SJSA1 (cell line): ENCODE measurements around the gene UNC5C. TPM values are rescaled to one million over a fixed set of nuclear protein-coding genes. Genes with fewer than 3 reads are reported as not detected.
"Not testable (repeated sequence)": the region's sequence is repeated elsewhere in the genome, so short reads cannot be mapped to it uniquely, and the experiment has no call there.

Experiments used
- DNase-seq, 2 experiments: peaks; one replicate each; pipeline ENCODE4 v3.0.0-alpha.2; 2015 to 2020; ENCODE audit warnings: low spot score in 2 of 2, low read depth in 1 of 2
- H3K27ac ChIP-seq: fragments of 250-450 bp; sonication (Bioruptor Pico); 2 replicates; pipeline ENCODE4 v1.5.1; 2020; ENCODE audit warnings: mild to moderate bottlenecking, moderate library complexity
- H3K27me3 ChIP-seq: fragments of 250-450 bp; sonication (Bioruptor Pico); replicated peaks from 2 replicates; pipeline ENCODE4 v1.5.1; 2020; ENCODE audit warnings: mild to moderate bottlenecking, moderate library complexity
- H3K36me3 ChIP-seq: fragments of 250-450 bp; sonication (Bioruptor Pico); 2 replicates; pipeline ENCODE4 v1.5.1; 2020; ENCODE audit warnings: mild to moderate bottlenecking
- H3K4me1 ChIP-seq: fragments of 250-450 bp; sonication (Bioruptor Pico); replicated peaks from 2 replicates; pipeline ENCODE4 v1.6.1; 2021; ENCODE audit warnings: mild to moderate bottlenecking
- H3K4me3 ChIP-seq: fragments of 250-450 bp; sonication (Bioruptor Pico); 2 replicates; pipeline ENCODE4 v1.5.1; 2020; ENCODE audit warnings: mild to moderate bottlenecking
- H3K9me3 ChIP-seq: fragments of 250-450 bp; sonication (Bioruptor Pico); replicated peaks from 2 replicates; pipeline ENCODE4 v1.5.1; 2020; ENCODE audit warnings: mild to moderate bottlenecking
- total RNA-seq: library from RNA; depleted of rRNA; stranded (reverse); fragments of >200 nt; shearing (Covaris generic); gene quantifications from 2 replicates; pipeline ENCODE4 v1.2.3, GENCODE V29; 2014

UNC5C gene
- total RNA-seq, 1 experiment from 2014 or later = 0.03 TPM

DNA sequence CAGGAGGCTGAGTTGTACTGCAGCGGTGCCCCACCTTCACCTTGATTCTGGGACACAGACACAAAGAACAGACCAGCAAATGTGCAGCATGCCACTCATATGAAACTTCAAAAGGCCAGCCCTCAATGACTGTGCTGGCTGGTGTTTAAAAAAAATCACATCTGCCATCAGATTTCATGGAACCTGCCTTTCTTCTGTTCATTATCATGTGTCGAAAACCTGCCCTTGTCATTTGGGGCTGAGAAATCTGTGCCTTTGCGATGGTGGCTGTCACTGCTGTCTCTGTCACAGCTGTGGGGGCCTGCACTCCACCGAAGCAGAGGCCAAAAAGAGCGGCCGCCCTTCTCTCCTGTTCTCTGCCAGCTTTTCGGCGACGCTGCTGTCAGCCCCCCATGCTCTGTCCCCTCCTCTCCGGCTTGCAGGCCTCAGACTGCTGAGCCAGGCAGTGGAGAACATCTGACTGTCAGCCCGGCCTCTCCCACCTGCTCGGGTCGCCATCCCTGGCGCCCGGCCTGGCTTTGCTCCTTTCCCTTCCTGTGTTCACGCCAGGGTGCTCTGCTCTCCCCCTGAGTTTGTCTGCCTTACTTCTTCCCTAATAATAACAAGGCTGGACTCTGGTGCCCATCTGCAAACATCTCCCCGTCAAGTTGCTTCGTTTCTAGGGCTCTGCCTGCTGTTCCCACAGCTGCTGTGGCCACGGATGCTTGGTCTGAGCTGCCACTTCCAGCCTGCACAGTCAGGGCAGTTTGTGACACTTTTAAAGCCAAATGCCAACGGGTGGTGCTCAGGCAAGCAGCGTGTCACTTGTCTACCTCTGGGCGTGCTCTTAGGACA lies 355.2 kb downstream of the UNC5C start:
- Histone ChIP-seq H3K27ac (no peak overlapping the region), H3K36me3 (no peaks in the 10 kb centered on the region), H3K27me3 (no peaks in the 10 kb centered on the region), H3K9me3 (no peaks in the 10 kb centered on the region), H3K4me1 (no peaks in the 10 kb centered on the region), H3K4me3 (no peak overlapping the region)
- no peak for DNase-seq

DNA sequence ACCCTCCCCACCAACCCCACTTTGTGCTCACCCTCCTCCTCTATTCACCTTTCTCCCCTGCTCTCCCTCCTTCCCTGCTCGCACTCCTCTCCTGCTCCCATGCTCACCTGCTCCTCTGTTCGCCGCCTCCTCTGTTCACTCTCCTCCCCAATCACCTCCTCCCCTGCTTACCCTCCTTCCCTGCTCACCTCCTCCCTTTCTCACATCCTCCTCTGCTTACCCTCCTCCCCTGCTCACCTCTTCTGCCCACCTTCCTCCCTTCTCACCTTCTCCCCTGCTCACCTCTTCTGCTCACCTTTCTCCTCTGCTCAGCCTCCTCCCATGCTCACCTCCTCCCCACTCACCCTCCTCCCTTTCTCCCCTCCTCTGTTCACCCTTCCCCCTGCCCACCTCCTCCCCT lies 357.2 kb downstream of the UNC5C start:
- Histone ChIP-seq H3K36me3 (no peaks in the 10 kb centered on the region), H3K27ac (no peak overlapping the region), H3K27me3 (no peaks in the 10 kb centered on the region), H3K4me3 (no peak overlapping the region), H3K9me3 (no peaks in the 10 kb centered on the region), H3K4me1 (no peaks in the 10 kb centered on the region)
- no peak for DNase-seq

DNA sequence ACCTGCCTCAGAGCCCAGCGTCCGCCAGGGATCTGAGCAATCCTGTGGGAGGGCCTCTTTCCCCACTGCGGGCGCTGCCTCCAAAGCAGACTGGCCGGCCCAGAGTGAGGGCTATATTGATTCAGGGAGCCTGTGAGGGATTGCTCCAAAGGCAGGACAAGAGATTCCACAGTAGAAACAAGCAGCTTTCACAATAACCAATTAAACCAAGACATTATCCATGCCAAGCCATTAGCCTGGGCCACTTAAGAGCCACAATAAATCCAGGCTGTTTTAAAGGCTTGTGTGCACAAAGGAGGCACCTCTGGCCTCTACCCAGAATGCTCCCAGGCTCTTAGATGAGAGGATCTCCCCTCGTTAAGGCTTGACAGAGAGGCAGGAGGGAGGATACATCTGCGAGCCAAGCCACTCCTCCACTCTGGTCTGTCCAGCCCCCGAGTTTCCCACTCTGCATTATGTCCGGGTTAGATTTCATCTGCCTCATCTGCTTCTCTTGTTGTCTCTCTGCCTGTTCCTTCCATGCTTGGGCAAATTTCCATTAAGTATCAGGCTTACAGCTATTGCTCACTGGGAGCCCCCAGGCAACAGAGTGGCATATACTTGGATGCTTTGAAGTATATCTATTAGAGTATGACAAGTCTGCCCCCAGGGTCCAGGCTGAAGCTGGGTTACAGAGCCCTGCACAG lies 357.9 kb downstream of the UNC5C start:
- Histone ChIP-seq H3K4me3 (no peak overlapping the region), H3K27ac (no peak overlapping the region), H3K36me3 (no peaks in the 10 kb centered on the region), H3K27me3 (no peaks in the 10 kb centered on the region), H3K4me1 (no peaks in the 10 kb centered on the region), H3K9me3 (no peaks in the 10 kb centered on the region)
- no peak for DNase-seq

DNA sequence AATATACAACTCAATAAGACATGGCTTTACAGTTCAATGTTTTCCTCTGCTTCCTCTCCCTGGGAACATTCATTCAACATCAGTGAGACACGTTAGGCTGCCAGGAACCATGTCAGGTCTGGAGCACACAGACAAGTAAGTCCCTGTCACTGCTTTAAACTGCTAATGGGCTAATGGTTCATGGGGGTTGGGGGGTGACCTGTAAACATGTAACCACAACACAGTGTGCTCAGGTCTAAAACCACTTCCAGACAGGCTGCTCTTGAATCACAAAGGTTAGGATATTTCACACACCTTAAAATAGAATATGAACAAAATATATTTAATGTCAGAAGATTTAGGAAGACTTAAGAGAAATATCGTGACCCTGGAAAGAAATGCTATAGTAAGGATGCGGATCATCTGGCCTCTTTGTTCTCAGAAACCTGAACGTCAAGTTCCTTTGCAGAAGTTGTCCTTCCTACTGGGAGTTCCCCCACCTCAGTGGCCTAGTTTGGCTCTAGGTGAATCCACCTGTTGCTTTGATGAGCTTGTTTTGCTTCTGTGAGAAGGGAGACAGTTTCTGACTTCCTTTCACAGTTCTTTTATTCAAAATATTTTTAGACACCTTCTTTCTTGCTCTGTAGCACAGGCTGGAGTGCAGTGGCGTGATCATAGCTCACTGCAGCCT lies 359.9 kb downstream of the UNC5C start:
- Histone ChIP-seq H3K4me1 (no peaks in the 10 kb centered on the region), H3K36me3 (no peaks in the 10 kb centered on the region)

DNA sequence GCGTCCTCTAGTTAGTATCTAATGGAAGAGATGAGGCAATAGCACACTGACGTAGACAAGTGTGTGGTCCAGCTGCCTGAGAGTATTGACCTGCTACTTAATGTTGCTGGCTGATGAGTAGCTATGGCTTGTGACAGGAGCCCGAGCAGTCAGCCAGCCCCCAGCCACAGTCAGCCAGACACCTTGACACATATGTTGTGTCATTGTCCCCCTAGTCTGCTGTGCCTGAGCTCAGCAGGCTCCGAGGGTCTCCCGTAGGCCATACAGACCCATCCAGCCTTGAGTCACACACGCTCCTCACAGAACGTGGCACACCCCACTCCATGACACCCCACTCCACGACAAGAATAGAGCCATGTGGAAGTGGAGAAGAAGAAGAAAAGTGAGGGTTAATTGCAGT lies 362.1 kb downstream of the UNC5C start:
- Histone ChIP-seq H3K27me3 (no peaks in the 10 kb centered on the region), H3K9me3 (no peaks in the 10 kb centered on the region), H3K27ac (no peak overlapping the region), H3K4me3 (no peak overlapping the region), H3K4me1 (no peaks in the 10 kb centered on the region), H3K36me3 (no peaks in the 10 kb centered on the region)
- no peak for DNase-seq

More for the DNA sequence above, 359.9 kb downstream of the UNC5C start:
- H3K27ac ChIP-seq = no peak overlapping the region
- H3K9me3 ChIP-seq = no peaks in the 10 kb centered on the region
- H3K4me3 ChIP-seq = no peak overlapping the region
- H3K27me3 ChIP-seq = no peaks in the 10 kb centered on the region
- no peak for DNase-seq

DNA sequence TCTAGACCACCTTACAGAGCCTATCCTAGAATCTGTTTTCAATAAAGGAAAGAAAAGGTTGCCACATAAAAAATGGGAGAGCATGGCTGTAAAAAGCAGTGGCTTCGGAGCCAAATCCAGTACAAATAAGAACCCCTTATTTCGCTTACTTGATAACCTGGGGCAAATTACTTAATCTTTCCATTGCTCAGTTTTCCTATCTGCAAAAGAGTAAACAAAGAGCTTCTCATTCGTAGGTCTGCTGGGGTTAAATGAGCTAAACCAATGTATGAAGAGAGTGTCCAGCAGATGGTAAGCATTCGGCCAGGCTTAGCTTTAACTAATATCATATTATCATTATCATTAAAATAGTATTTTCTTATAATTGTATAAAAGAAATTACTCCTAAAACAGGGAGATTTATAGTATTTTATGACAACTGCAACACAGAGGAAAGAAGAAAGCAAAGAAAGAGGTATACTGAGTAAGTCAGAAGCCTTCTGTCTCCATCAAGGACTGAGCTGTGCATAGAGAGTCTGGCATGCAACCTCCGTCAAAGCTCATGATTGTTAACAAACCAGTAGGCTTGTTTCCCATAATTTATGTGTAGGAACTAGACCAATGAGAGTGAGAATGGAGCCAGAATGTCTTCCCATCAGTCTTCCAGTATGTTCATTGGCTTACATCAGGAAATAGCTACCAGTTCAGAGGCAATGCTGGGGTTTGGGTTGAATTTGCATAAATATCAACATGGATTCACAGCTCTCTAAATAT lies 364.9 kb downstream of the UNC5C start:
- Histone ChIP-seq H3K36me3 (no peaks in the 10 kb centered on the region), H3K27me3 (no peaks in the 10 kb centered on the region), H3K4me1 (no peaks in the 10 kb centered on the region), H3K4me3 (no peak overlapping the region), H3K27ac (no peak overlapping the region), H3K9me3 (no peaks in the 10 kb centered on the region)
- no peak for DNase-seq

DNA sequence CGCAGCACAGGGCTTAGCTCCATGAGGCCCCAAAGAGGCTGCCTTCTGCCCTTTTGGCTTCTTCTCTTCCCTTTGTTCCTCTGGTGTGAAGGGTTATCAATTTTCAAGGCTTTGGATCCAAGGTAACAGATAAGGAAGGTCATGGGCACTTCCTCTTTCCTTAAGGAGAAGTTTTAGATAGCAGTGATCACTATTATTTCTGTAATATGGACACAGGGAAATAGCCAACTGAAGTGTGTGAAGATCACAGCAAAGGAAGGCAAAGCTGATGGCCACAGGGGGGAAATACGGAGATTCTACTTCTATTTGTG lies 366.8 kb downstream of the UNC5C start:
- Histone ChIP-seq H3K27ac (no peak overlapping the region), H3K9me3 (no peaks in the 10 kb centered on the region), H3K4me3 (no peak overlapping the region), H3K4me1 (no peaks in the 10 kb centered on the region), H3K27me3 (no peaks in the 10 kb centered on the region), H3K36me3 (no peaks in the 10 kb centered on the region)
- DNase-seq = no peak

DNA sequence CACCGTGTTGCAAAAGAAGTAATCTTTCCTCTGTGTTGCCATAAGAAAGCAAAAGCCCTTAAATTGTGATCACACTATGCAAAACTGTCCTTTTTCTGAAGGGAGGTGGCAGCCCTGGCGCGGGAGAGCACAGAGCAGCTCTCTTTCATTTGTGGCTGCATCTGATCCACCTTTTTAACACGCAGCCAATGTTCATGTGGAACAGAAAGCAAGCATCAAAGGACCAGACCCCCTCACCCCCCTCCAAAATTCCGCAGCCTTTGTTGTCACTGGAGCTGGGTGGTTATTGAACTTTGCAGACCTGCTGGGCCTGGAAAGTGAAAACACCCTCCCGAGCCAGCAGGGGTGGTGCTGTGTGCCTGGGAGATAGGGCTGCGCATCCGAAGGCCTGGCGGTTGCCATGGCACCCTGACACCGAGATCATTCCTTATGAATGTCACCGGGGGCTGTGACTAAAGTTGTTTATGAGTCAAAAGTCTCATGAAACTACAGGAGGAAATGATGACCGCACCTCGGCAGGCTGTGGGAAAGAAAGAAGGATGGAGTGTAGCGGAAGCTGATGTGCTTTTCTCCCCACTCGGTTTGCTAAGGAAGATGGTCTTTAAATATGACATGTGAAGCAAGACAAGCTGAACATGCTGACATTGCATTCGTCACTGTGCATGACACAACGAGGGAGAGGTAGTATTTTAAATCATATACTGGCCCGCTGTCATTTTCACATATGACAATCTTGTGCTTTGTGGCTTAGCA lies 367.4 kb downstream of the UNC5C start:
- DNase-seq = no peak
- Histone ChIP-seq H3K4me1 (no peaks in the 10 kb centered on the region), H3K27ac (no peak overlapping the region), H3K4me3 (no peak overlapping the region), H3K36me3 (no peaks in the 10 kb centered on the region), H3K9me3 (no peaks in the 10 kb centered on the region), H3K27me3 (no peaks in the 10 kb centered on the region)

DNA sequence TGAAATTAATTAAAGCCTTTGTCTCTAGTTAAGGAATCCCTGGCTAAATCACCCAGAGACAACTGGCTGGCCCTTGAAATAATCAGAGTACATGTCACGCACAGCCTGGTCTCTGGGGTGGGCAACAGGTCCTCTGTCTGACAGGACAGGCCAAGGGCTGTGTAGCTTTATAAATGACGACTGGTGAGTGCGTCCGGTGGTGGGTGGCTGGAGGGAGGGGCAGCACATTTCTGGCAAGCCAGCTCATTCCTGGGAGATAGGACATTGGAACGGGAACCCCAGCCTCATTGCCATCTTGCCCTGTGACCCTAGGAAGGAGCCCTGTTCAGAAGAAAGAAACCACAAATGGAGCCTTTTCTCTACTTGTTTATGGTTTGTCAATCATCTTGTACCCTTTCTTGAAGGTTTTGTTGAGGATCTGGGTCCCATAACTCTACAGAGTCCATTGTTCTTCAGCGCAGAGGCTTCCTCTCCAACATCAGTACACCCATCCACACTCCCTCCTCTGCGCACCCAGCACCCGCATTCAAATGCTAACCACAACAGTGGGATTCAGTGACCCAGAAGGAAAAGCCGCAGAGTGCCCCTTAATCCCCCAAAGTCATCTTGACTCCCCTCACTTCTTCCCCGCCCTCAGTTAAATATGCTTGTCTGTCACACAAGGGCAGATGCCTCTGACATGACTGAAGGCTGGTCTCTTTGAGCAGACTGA lies 368.1 kb downstream of the UNC5C start:
- H3K27ac ChIP-seq = no peak overlapping the region
- H3K9me3 ChIP-seq = no peaks in the 10 kb centered on the region
- no peak for DNase-seq
- no peaks in the 10 kb centered on the region for H3K4me1 ChIP-seq
- H3K36me3 ChIP-seq = no peaks in the 10 kb centered on the region
- H3K4me3 ChIP-seq = no peak overlapping the region
- H3K27me3 ChIP-seq = no peaks in the 10 kb centered on the region

DNA sequence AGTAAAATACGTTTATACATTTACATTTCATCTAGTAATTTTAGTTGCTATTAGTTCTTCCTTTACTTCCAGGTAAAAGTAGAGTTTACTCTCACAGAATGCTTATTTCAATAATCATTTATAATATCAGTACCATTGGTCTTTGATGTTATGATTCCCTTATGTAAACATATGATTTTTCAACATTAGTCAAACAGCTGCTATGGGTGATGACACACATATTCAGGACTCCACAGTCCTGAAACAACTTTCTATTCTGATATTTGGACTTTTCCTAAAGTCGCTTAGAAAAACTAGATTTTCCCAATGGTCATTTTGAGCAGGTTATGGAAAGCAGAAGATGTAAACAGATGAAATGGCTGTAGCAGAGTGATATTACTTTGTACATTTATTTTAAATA lies 369.8 kb downstream of the UNC5C start:
- Histone ChIP-seq H3K36me3 (no peaks in the 10 kb centered on the region), H3K27me3 (no peaks in the 10 kb centered on the region), H3K9me3 (no peaks in the 10 kb centered on the region), H3K4me3 (no peak overlapping the region), H3K27ac (no peak overlapping the region), H3K4me1 (no peaks in the 10 kb centered on the region)
- no peak for DNase-seq

DNA sequence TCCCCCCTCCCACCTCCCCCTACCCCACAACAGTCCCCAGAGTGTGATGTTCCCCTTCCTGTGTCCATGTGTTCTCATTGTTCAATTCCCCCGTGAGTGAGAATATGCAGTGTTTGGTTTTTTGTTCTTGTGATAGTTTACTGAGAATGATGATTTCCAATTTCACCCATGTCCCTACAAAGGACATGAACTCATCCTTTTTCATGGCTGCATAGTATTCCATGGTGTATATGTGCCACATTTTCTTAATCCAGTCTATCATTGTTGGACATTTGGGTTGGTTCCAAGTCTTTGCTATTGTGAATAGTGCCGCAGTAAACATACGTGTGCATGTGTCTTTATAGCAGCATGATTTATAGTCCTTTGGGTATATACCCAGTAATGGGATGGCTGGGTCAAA lies 377.4 kb downstream of the UNC5C start:
- H3K27me3 ChIP-seq, H3K4me1 ChIP-seq, H3K9me3 ChIP-seq, H3K4me3 ChIP-seq, H3K27ac ChIP-seq, DNase-seq, H3K36me3 ChIP-seq: not testable (repeated sequence)

DNA sequence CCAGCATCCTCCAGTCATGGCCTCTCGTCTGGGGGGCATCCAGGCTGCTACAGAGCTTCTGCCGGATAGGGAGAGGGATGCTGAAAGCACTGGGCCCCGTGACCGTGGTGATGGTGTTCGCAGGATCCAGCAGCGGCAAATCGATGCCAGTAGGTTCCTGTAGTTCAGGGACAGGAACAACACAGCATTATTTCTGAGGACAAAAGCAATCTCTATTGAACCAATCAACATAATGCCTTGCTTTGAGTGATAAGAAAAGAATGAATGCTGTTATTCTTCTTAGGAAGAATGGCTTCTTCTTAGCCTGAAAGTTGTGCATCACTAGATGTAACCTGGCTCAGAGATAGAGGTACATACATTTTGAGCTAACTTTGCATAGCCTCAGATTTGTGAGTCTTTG lies 378.6 kb downstream of the UNC5C start:
- no peaks in the 10 kb centered on the region for H3K9me3 ChIP-seq
- no peak for DNase-seq
- H3K27ac ChIP-seq = no peak overlapping the region
- no peak overlapping the region for H3K4me3 ChIP-seq
- H3K4me1 ChIP-seq = no peaks in the 10 kb centered on the region
- H3K27me3 ChIP-seq = no peaks in the 10 kb centered on the region
- H3K36me3 ChIP-seq = no peaks in the 10 kb centered on the region

DNA sequence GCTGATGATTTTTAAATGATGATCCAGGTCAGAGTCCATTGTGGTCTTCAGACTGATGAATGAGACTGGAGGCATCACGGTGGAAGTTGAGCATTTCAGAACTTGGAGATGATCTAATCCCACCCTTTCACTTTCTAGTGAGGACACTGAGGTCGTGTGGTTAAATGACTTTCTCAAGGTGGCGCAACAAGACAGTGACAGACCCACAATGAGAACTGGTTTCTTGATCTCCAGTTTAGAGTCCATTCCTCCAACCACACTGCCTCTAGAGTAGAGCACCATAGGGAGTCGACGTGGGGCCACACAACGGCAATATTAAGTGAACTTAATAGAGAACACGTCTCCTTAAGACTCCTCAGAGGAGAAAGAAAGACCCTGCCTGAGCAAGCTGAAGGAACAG lies 381.0 kb downstream of the UNC5C start:
- no peak overlapping the region for H3K4me3 ChIP-seq
- H3K27ac ChIP-seq = no peak overlapping the region
- H3K36me3 ChIP-seq = no peaks in the 10 kb centered on the region
- H3K27me3 ChIP-seq = no peaks in the 10 kb centered on the region
- no peaks in the 10 kb centered on the region for H3K9me3 ChIP-seq
- no peak for DNase-seq
- H3K4me1 ChIP-seq = no peaks in the 10 kb centered on the region
